ENCODE measurements around the gene LYRM4. TPM values are rescaled to one million over a fixed set of nuclear protein-coding genes. Genes with fewer than 3 reads are reported as not detected.

LYRM4 gene
- total and polyA plus RNA-seq, 9 of the 15 experiments (the other 6 are each of a cell fraction or from before 2014, with no cell fraction given), result 24.2 to 69.4 (median 41.8) TPM

GRCh38 chr6:5279891-5280338, 19.2 kb upstream of the LYRM4 start:
- ChIA-PET CTCF (ENCODE audit: low intra/inter-chr PET ratio) (no interaction called here), POLR2A (interaction anchor here (0.6 to 1.4 kb wide), 3 partner anchors 10 to 37 kb away, joined by 3 read pairs; no protein-coding TSS in a partner anchor)
- Histone ChIP-seq H2AFZ (ENCODE audit: low read depth, low read length) (no peak overlapping the region), H3K36me3 (ENCODE audit: control insufficient read depth, insufficient read depth, low read length) (0 out of 3 replicates have a peak, but pooled peaks cover 2% of the 10 kb centered on the region), H3K9me1 (ENCODE audit: control insufficient read depth, insufficient read depth, low read length) (no peaks in the 10 kb centered on the region), H3K9me3 (replicated peaks; ENCODE audit: control insufficient read depth, insufficient read depth, low read depth, low read length) (no peaks in the 10 kb centered on the region), H3K4me2 (ENCODE audit: insufficient read depth, low read length) (no peak overlapping the region), H3K27ac (ENCODE audit: extremely low read depth, low read depth, low read length) (no peak overlapping the region), H3K9ac (ENCODE audit: insufficient read depth in 1 of 2, low read depth in 2 of 2, low read length in 2 of 2) (no peak overlapping the region), H3K4me3 (no peak overlapping the region), H3K27me3 (ENCODE audit: control insufficient read depth in 2 of 2, insufficient read depth in 2 of 2, low read length in 2 of 2) (no peaks in the 10 kb centered on the region), H4K20me1 (replicated peaks; ENCODE audit: control insufficient read depth, insufficient read depth, low read length) (0 out of 2 replicates have a peak, but pooled peaks cover 2% of the 10 kb centered on the region), H3K4me1 (replicated peaks in 1 of 2; ENCODE audit: control insufficient read depth in 2 of 2, insufficient read depth in 2 of 2, low read length in 2 of 2) (peaks cover 5 to 6% of the 10 kb centered on the region in 2 experiments; a peak in 4 of 5 replicates), H3K79me2 (ENCODE audit: control insufficient read depth, insufficient read depth, low read length) (peaks cover 25% of the 10 kb centered on the region; the same call in 2 of the 3 replicates)
- TF ChIP-seq RBM39 (optimal IDR thresholded peaks at IDR 0.05; ENCODE audit: low read depth, low read length) (no peak), SRSF3 (IDR thresholded peaks at IDR 0.05; ENCODE audit: insufficient read depth, low read length) (no peak), SNIP1 (IDR thresholded peaks at IDR 0.05; ENCODE audit: low read depth) (no peak), RHOXF2B (CRISPR knock-in tag; conservative IDR thresholded peaks at IDR 0.05) (no peak), ZNF592 (IDR thresholded peaks at IDR 0.05) (no peak), SREBF1 (IDR thresholded peaks at IDR 0.05; ENCODE audit: borderline replicate concordance, low read depth, low read length) (no peak), ZNF561 (CRISPR knock-in tag; conservative IDR thresholded peaks at IDR 0.05) (no peak), HDAC6 (IDR thresholded peaks at IDR 0.05; ENCODE audit: low read depth, low read length) (no peak), PYGO2 (tag; IDR thresholded peaks at IDR 0.05) (no peak), CHD4 (IDR thresholded peaks at IDR 0.05; ENCODE audit: insufficient read depth, insufficient replicate concordance, low read depth, low read length, poor library complexity, severe bottlenecking) (no peak), PRPF4 (IDR thresholded peaks at IDR 0.05; ENCODE audit: insufficient read depth, low read depth, low read length, poor library complexity, severe bottlenecking) (no peak), MED1 (CRISPR knock-in tag; IDR thresholded peaks at IDR 0.05; ENCODE audit: borderline replicate concordance) (no peak)
- TF ChIP-seq, protein P1, sequence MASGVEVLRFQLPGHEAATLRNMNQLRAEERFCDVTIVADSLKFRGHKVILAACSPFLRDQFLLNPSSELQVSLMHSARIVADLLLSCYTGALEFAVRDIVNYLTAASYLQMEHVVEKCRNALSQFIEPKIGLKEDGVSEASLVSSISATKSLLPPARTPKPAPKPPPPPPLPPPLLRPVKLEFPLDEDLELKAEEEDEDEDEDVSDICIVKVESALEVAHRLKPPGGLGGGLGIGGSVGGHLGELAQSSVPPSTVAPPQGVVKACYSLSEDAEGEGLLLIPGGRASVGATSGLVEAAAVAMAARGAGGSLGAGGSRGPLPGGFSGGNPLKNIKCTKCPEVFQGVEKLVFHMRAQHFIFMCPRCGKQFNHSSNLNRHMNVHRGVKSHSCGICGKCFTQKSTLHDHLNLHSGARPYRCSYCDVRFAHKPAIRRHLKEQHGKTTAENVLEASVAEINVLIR (CRISPR knock-in tag; IDR thresholded peaks at IDR 0.05), result no peak
- TF ChIP-seq, protein P2, sequence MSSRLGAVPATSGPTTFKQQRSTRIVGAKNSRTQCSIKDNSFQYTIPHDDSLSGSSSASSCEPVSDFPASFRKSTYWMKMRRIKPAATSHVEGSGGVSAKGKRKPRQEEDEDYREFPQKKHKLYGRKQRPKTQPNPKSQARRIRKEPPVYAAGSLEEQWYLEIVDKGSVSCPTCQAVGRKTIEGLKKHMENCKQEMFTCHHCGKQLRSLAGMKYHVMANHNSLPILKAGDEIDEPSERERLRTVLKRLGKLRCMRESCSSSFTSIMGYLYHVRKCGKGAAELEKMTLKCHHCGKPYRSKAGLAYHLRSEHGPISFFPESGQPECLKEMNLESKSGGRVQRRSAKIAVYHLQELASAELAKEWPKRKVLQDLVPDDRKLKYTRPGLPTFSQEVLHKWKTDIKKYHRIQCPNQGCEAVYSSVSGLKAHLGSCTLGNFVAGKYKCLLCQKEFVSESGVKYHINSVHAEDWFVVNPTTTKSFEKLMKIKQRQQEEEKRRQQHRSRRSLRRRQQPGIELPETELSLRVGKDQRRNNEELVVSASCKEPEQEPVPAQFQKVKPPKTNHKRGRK (tag; IDR thresholded peaks at IDR 0.05), result no peak
- no TSS peak for BruUV-seq (replicated peaks)
- no peak for ATAC-seq
- intact Hi-C loops (cut with micrococcal nuclease) (loop anchor here (5.0 kb wide), 1 partner anchor 97 kb away; no protein-coding TSS in a partner anchor), in situ Hi-C loops (cut with MboI) (no loop called here)
- WGBS (ENCODE audit: insufficient coverage, low coverage, missing lambda C conversion rate), result 93% methylated on average over 2 of the region's 2 CpGs
- FAIRE-seq, result no peak
- DNase-seq (ENCODE audit: extremely low read depth in 1 of 4, low spot score in 3 of 4), result no peak

Measured in K562 (cell line).